ENCODE data around the gene EPHB6. TPM values are rescaled to one million over a fixed set of nuclear protein-coding genes. Genes with fewer than 3 reads are reported as not detected.

EPHB6 gene
- total RNA-seq, 1 donor from 2014 or later = 28.8 TPM

DNA sequence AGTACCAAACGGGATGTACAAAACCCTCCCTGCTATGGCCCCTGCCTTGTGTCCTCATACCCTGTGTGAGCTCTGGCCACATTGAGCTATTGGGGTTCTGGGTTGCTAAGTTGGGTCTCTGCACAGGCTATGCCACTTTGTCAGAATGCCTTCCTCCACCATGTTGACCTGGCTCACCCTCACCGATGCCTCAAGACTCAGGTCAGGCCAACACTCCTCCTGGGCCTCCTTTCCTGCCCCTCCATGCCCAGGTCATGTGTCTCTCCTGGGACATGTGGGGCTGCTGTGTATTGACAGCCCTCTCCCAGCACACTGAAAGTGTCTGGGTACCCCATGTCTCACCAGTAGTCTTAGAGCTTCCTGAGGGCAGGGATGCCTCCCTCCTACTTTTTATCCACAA is 64.0 kb downstream of the EPHB6 start:
- H3K9me3 Mint-ChIP-seq (ENCODE audit: low read depth) = no peaks in the 10 kb centered on the region
- no peak overlapping the region for H3K4me3 Mint-ChIP-seq (ENCODE audit: low read depth)
- TF ChIP-seq, protein P1, sequence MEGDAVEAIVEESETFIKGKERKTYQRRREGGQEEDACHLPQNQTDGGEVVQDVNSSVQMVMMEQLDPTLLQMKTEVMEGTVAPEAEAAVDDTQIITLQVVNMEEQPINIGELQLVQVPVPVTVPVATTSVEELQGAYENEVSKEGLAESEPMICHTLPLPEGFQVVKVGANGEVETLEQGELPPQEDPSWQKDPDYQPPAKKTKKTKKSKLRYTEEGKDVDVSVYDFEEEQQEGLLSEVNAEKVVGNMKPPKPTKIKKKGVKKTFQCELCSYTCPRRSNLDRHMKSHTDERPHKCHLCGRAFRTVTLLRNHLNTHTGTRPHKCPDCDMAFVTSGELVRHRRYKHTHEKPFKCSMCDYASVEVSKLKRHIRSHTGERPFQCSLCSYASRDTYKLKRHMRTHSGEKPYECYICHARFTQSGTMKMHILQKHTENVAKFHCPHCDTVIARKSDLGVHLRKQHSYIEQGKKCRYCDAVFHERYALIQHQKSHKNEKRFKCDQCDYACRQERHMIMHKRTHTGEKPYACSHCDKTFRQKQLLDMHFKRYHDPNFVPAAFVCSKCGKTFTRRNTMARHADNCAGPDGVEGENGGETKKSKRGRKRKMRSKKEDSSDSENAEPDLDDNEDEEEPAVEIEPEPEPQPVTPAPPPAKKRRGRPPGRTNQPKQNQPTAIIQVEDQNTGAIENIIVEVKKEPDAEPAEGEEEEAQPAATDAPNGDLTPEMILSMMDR (IDR thresholded peaks at IDR 0.05; ENCODE audit: unreplicated experiment) = no peak
- H3K36me3 Mint-ChIP-seq (ENCODE audit: insufficient read depth) = no peaks in the 10 kb centered on the region
- no peak overlapping the region for H3K27ac Mint-ChIP-seq
- H3K4me1 Mint-ChIP-seq (ENCODE audit: low read depth) = peaks cover 9% of the 10 kb centered on the region
- peaks cover 11% of the 10 kb centered on the region for H3K27me3 Mint-ChIP-seq
- DNase-seq (ENCODE audit: low spot score, unreplicated experiment) = no peak

DNA sequence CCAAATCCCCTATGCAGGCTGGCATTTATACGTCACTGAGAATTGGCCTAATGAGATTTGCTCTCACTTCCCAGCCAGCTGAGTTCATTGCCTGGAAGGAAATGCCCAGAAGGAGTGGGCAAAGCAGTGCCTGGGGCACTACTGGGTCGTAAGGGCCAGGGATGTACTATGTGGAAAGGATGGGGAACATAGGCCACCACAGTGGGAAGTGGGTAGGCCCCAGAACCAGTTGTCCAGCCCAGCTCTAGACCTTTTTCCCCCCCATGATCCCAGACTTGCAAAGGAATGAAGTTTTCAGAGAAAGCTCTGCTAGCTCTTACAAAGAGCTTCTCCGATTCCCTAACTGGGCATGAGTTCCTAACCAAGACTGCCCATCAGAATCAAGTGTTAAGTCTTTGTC is 64.8 kb downstream of the EPHB6 start:
- H3K4me3 Mint-ChIP-seq (ENCODE audit: low read depth) = no peak overlapping the region
- no peak for DNase-seq (ENCODE audit: low spot score, unreplicated experiment)

More for the DNA sequence above, 64.8 kb downstream of the EPHB6 start:
- TF ChIP-seq, protein P1 (IDR thresholded peaks at IDR 0.05; ENCODE audit: unreplicated experiment) = no peak
- H3K27me3 Mint-ChIP-seq = peaks cover 7% of the 10 kb centered on the region
- no peaks in the 10 kb centered on the region for H3K36me3 Mint-ChIP-seq (ENCODE audit: insufficient read depth)
- no peak overlapping the region for H3K27ac Mint-ChIP-seq
- H3K9me3 Mint-ChIP-seq (ENCODE audit: low read depth) = no peaks in the 10 kb centered on the region
- peaks cover 5% of the 10 kb centered on the region for H3K4me1 Mint-ChIP-seq (ENCODE audit: low read depth)

Other genes with a start within 250 kb of the EPHB6 start
- 26.9 and 32.1 TPM in 2 replicates for gene PRSS1, start 105.6 kb upstream of the EPHB6 start, total RNA-seq
- gene PRSS2, start 84.1 kb upstream of the EPHB6 start, total RNA-seq = 3.9 and 5.3 TPM in 2 replicates
- 5.7 and 6.2 TPM in 2 replicates for gene TRPV6, start 30.7 kb downstream of the EPHB6 start, total RNA-seq
- 0.13 and 0.14 TPM in 2 replicates for gene TRPV5, start 78.7 kb downstream of the EPHB6 start, total RNA-seq
- not detected in 2 replicates for gene LLCFC1, start 84.4 kb downstream of the EPHB6 start, total RNA-seq
- gene KEL, start 107.3 kb downstream of the EPHB6 start, total RNA-seq = 1.7 and 1.9 TPM in 2 replicates
- not detected in 2 replicates for gene OR9A2, start 172.1 kb downstream of the EPHB6 start, total RNA-seq
- gene OR6V1, start 197.3 kb downstream of the EPHB6 start, total RNA-seq = not detected in 2 replicates